DND-41 (cell line): ENCODE results near the gene APOOL.

ENCODE experiments used
- CTCF ChIP-seq: IDR thresholded peaks from 2 replicates; pipeline ENCODE4 v1.5.1; 2012; ENCODE audit warnings: borderline replicate concordance, low read length, moderate library complexity, mild to moderate bottlenecking; ENCODE audit not compliant: poor library complexity, severe bottlenecking; ENCODE audit errors: extremely low read depth
- EZH2 ChIP-seq: IDR thresholded peaks from 3 replicates; pipeline ENCODE4 v1.6.1; 2012; ENCODE audit warnings: borderline replicate concordance, low read depth, mild to moderate bottlenecking, moderate library complexity, low read length, inconsistent platforms; ENCODE audit not compliant: severe bottlenecking

GRCh38 chrX:85084770-85085393 lies 81.2 kb downstream of the APOOL start:
- TF ChIP-seq CTCF = peak; percentile 74
- no peak for TF ChIP-seq EZH2
